Measurements from ENCODE around the gene SPR. TPM values are rescaled to one million over a fixed set of nuclear protein-coding genes. Genes with fewer than 3 reads are reported as not detected.
A peak's percentile ranks its signal among the peaks of the same experiment; 100 is the strongest.

Gene SPR
- total RNA-seq (2012; rRNA removed) (15.8 and 17.4 TPM in 2 replicates), polyA plus RNA-seq (2012; rRNA removed) (14.3 and 14.9 TPM in 2 replicates), Bru-seq, nascent RNA (percentile 36 among the genes with signal in this experiment), BruChase-seq, experiment 1, labeled RNA remaining after a 6-hour chase (percentile 44 among the genes with signal in this experiment), BruChase-seq, experiment 2, labeled RNA remaining after a 2-hour chase (percentile 36 among the genes with signal in this experiment)
- polyA plus RNA-seq (2012; cell fraction: cytosol; rRNA removed): 17.3 and 23.3 TPM in 2 replicates
- polyA plus RNA-seq (2012; cell fraction: nucleus; rRNA removed; ENCODE audit: low replicate concordance): 4.1 and 5.8 TPM in 2 replicates
- long read RNA-seq, transcript SPR-201 (3 exons, 1,480 nt): major isoform, 30 of 34 reads
- long read RNA-seq, partial matches to known transcripts: 1 of 34 reads
- long read RNA-seq, other reads (novel, unspliced or antisense): 3 of 34 reads

DNA sequence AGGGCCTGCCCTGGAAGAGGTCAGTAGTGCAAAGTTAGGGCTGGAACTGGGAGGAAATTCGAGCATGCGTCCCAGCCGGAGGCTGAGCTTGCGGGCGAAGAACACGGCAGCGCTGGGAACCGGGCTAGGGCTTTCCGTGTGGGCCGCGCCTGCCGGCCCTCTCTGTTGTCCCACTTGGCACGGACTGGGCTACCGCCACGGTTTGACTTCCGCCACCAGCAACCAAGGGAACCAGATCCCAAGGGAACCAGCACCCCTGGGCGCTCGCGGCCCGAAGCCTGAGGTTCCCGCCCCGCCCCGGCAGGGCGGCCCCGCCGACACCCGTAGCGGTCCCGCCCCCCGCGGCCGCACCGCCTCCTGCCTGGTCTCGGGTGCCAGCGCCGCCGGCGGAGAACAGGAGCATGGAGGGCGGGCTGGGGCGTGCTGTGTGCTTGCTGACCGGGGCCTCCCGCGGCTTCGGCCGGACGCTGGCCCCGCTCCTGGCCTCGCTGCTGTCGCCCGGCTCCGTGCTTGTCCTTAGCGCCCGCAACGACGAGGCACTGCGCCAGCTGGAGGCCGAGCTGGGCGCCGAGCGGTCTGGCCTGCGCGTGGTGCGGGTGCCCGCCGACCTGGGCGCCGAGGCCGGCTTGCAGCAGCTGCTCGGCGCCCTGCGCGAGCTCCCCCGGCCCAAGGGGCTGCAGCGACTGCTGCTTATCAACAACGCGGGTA, at the start of gene SPR:
SPR (plus strand) TSS at position 377 of the 708 bp plus-strand sequence; CDS start at position 402, 25 bp downstream.
- H2AFZ ChIP-seq (replicated peaks; ENCODE audit: low read length, poor library complexity): peak within 1 kb of the TSS; percentile 96
- DNase-seq (peak; percentile 40), ATAC-seq (ENCODE audit: low read depth) (peak; percentile 94)
- H3K4me2 ChIP-seq (ENCODE audit: low read depth, low read length): peak within 1 kb of the TSS; percentile 97
- no peak within 1 kb of the TSS for H2BK15ac ChIP-seq (ENCODE audit: low read depth, low read length)
- dilution Hi-C loops (cut with HindIII; ENCODE audit: low sequenced_read_pairs, unreplicated experiment): no loop called here
- no peak within 1 kb of the TSS for H4K91ac ChIP-seq (ENCODE audit: insufficient read depth, low read depth, low read length)
- peak within 1 kb of the TSS; percentile 84 for H3K23ac ChIP-seq (ENCODE audit: low read depth, low read length)
- POLR2A ChIA-PET (ENCODE audit: unreplicated experiment): no interaction called here
- H3K27ac ChIP-seq (ENCODE audit: insufficient read depth, low read length): peak within 1 kb of the TSS; percentile 34; the same call in 1 of the 2 replicates
- no TSS peak for BruUV-seq (replicated peaks)
- no peak within 1 kb of the TSS for H3K56ac ChIP-seq (ENCODE audit: extremely low read depth, insufficient read depth, low read length)
- H3K18ac ChIP-seq (ENCODE audit: low read depth, low read length): no peak within 1 kb of the TSS
- peak within 1 kb of the TSS; percentile 65; the same call in 1 of the 2 replicates for H3K9ac ChIP-seq (ENCODE audit: low read depth, low read length)
- peaks cover 12% of the 10 kb centered on the region for H4K20me1 ChIP-seq (ENCODE audit: insufficient read depth, low read length)
- peak within 1 kb of the TSS; percentile 65; the same call in 1 of the 2 replicates for H3K14ac ChIP-seq (replicated peaks; ENCODE audit: low read depth, low read length)
- H2AK9ac ChIP-seq (replicated peaks; ENCODE audit: low read depth, low read length, poor library complexity): peak within 1 kb of the TSS; percentile 79
- no peak within 1 kb of the TSS for H2AK5ac ChIP-seq (ENCODE audit: low read depth, low read length)
- no peaks in the 10 kb centered on the region; the same call in 1 of the 2 replicates for H3K36me3 ChIP-seq (ENCODE audit: control insufficient read depth, insufficient read depth, low read length)
- TF ChIP-seq FOS (IDR thresholded peaks at IDR 0.05; ENCODE audit: low read depth, low read length) (no peak), MXI1 (IDR thresholded peaks at IDR 0.05; ENCODE audit: borderline replicate concordance, low read depth, low read length) (peak; percentile 50; the same call in 1 of the 2 replicates)
- H4K5ac ChIP-seq (ENCODE audit: low read depth, low read length): no peak within 1 kb of the TSS
- H2BK20ac ChIP-seq (ENCODE audit: low read depth, low read length): no peak within 1 kb of the TSS
- peak within 1 kb of the TSS; percentile 56 to 75; a peak in 2 of 4 replicates for H4K8ac ChIP-seq (ENCODE audit: low read depth in 2 of 2, low read length in 2 of 2)
- H2BK120ac ChIP-seq (ENCODE audit: low read depth, low read length): no peak within 1 kb of the TSS
- H3K27me3 ChIP-seq (ENCODE audit: control insufficient read depth, insufficient read depth, low read length): no peaks in the 10 kb centered on the region
- CTCF ChIA-PET: interaction anchor here (0.9 to 1.5 kb wide), 6 partner anchors 11 to 290 kb away, joined by 3 to 9 read pairs (median 4); no protein-coding TSS in a partner anchor
- H3K4ac ChIP-seq (ENCODE audit: low read depth, low read length): peak within 1 kb of the TSS; percentile 69
- H3K9me3 ChIP-seq (ENCODE audit: control insufficient read depth, insufficient read depth, low read length): no peaks in the 10 kb centered on the region
- H3K79me1 ChIP-seq (ENCODE audit: low read depth in 1 of 2, low read length in 2 of 2): peaks cover 2 to 5% of the 10 kb centered on the region in 2 experiments; a peak in 1 of 4 replicates
- H3K4me3 ChIP-seq (ENCODE audit: insufficient read depth, low read depth, low read length): peak within 1 kb of the TSS; percentile 62
- H3K9me1 ChIP-seq (ENCODE audit: insufficient read depth, low read length): peaks cover 5% of the 10 kb centered on the region; the same call in 1 of the 2 replicates
- no peak within 1 kb of the TSS for H2BK5ac ChIP-seq (ENCODE audit: low read depth, low read length, poor library complexity, severe bottlenecking)
- intact Hi-C loops (cut with micrococcal nuclease): loop anchor here (1.0 kb wide), 1 partner anchor 116 kb away; no protein-coding TSS in a partner anchor
- WGBS, 2 experiments (ENCODE audit: extremely low coverage in 2 of 2, insufficient read length in 1 of 2): 0% methylated on average over 16 of the region's 76 CpGs; no CpG with 5 or more reads in 1 of the 2 experiments
- in situ Hi-C loops (cut with MboI; ENCODE audit: low sequenced_read_pairs): loop anchor here (25.0 kb wide), 1 partner anchor 1350 kb away; no protein-coding TSS in a partner anchor
- H3K4me1 ChIP-seq (ENCODE audit: control insufficient read depth, insufficient read depth, low read length): peaks cover 3% of the 10 kb centered on the region; the same call in 1 of the 2 replicates
